8988T (cell line): Measurements from ENCODE around the gene OR6P1.

Experiments used
- DNase-seq: peaks from one replicate; pipeline ENCODE4 v3.0.0; 2011

The OR6P1 gene

DNA sequence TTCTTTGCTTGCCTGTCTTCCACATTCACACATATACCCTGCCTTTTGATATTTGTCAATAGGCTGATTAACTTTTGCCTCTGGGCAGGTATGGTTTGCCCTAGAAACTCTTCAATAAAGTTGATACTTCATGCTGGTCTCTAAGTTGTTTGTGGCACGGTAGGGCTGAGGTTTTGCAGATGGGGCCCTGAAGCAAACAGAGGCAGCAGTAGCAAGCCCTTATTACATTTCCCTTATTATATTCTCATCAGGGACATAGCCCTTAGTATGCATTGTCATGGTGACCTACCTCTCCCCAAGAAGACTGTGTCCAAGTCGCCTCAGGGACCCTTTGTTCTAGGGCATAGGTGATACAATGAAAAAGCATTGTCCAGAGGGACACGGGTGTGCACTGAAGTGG, at the start of gene OR6P1:
Gene OR6P1 (minus strand): TSS at position 101 of the 400 bp plus-strand sequence. CDS start 6,976 bp downstream, outside the sequence.
- no peak for DNase-seq

- DNase-seq: no peak
Observed at GRCh38 chr1:158613764-158614163, 43.4 kb upstream of the OR6P1 start.

- DNase-seq: no peak
Observed at GRCh38 chr1:158611916-158612315, 41.5 kb upstream of the OR6P1 start.

GRCh38 chr1:158607296-158607695, 36.9 kb upstream of the OR6P1 start:
- DNase-seq: no peak

GRCh38 chr1:158604968-158605367, 34.6 kb upstream of the OR6P1 start, which contains the start of gene OR10Z1:
Gene OR10Z1, plus strand, starts transcription at chr1:158605268. Its CDS starts 1,171 bp downstream, at chr1:158606439.
- no peak for DNase-seq

GRCh38 chr1:158600735-158601134, 30.4 kb upstream of the OR6P1 start:
- DNase-seq: no peak

DNA sequence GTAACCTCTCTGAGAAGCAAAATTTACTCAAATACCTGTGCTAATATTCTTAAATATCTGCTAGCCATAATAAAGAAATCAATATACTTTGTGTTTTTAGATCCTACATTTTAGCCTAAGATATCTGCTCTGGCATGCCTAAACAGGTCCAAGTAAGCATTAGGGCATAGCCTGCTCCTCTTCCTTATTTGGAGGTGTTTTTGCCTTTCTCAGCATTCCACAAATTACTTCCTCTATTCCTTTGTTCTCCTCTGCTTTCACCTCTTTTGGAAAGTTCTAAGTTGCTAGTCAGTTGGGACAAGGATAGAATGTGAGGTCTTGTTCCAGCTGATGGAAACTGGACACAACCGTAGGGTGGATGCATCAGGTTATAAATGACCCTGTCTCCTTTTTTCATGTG, 16.6 kb upstream of the OR6P1 start:
- DNase-seq: no peak

DNA sequence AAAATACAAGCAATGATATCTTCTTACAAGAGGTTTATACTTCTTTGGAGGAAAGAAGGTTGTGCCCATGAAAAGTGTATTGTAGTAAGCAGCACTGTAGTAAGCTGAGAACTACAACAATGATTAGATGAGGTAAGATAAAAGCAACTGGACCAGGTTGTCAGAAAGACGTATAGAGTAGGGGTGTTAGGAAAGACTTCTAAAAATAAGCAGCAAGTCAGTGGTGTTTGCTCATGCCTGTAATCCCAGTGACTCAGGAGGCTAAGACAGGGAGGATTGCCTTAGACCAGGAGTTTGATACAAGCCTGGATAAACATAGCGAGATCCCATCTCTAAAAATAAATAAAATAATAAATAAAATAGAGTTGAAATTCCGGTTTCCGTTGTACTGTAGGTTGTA, 13.6 kb upstream of the OR6P1 start:
- no peak for DNase-seq

- no peak for DNase-seq
Observed at GRCh38 chr1:158579733-158580132, 9.4 kb upstream of the OR6P1 start, which contains the start of gene OR10X1. Gene OR10X1, minus strand, starts transcription at chr1:158579899. Its CDS starts 0 bp downstream, at chr1:158579899.

DNA sequence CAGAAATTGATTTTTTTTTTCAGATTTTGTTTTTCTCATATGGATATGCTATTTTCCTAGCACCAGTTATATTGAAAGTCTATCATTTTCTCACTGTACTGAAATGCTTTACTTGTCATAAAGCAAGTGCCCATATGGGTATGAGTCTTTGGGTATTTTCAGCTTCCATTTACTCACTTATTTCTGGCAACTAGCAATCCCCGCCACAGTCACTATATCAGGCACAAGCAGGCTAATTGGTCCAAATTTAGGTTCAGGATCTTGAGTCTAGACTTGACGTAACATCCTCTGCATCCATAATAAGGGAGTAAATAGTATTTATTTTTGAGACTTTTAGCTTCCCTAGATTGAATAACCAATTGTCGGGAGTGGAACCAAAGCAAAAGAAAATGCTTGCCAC, 7.2 kb upstream of the OR6P1 start:
- DNase-seq: no peak

GRCh38 chr1:158572226-158572625, 1.8 kb upstream of the OR6P1 start:
- no peak for DNase-seq

DNA sequence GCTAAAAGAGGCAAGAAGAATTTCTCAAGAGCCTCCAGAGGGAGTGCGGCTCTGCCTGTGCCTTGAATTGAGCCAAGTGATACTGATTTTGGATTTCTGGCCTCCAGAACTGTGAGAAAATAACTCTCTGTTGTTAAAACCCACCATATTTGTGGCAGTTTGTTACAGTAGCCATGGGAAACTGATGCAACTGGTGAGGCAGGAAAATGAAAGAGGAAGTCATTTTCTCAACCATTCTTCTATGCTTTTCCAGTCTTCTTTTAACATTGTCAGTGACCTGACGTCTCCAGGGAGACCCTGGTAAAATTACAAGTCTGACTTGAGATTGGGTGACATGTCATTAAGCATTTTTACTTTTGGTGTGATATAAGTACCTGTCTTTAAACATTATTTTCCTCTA, 5.8 kb downstream of the OR6P1 start:
- DNase-seq: no peak

GRCh38 chr1:158563853-158564252, 6.5 kb downstream of the OR6P1 start:
- DNase-seq: no peak

DNA sequence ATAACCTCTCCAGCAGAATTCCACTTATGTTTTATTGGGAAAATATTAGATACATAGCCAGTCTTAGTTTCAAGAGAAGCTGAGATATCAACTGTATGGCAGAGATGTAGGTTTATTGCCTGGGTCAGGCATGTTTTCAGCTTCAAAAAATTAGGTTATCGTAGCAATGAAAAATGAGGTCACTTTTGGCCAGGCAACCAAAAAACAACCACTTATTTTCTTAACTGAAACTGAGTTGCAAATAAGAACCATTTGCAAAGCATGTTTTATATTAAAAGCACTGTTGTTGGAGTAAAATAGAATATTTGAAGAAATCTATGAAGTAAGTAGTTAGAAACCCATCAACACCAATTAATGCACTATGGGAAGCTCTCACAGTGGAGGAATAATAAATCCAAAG, 10.7 kb downstream of the OR6P1 start:
- DNase-seq: no peak

DNA sequence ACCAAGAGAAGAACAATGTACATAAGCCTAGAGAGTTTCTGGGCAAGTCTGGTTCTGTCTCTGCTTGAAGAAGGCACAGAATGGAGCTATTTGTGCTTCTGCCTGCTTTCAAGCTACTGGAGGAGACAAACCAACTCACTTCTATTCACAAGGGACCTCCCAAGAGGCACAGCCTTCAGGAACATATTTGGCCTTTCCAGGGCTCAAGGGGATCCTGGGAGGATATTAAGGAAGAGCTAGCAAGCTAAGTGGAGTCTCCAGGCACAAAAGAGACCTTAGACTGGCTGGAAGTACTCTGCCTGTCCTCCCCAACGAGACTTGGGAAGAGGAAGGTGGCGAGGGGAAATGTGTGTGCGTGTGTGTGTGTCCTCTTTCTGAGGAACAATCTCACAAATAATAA, 16.0 kb downstream of the OR6P1 start, which contains the start of gene OR6Y1:
Gene OR6Y1 (minus strand): TSS at position 54 of the 400 bp plus-strand sequence. CDS start 6,300 bp downstream, outside the sequence.
- no peak for DNase-seq

DNA sequence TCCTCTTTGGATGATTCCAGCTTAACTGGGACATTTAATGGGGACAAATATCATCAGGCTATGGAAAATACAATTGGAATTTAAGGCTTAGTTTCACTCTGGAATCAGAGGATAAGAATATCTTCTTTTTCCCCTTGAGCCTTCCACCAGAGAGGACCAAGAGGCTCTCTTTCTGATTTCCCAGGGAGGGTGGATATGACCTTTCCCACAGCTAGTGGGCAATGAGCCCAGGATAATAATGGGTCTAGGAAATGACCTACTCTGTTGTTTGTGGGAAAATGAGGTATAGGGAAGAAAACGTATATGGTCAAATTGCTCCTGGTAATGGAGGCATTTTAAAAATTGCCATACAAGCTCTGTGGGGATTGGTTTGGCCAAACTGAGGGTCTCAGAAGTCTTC, 18.1 kb downstream of the OR6P1 start:
- no peak for DNase-seq

GRCh38 chr1:158547533-158547932, 22.8 kb downstream of the OR6P1 start:
- DNase-seq: no peak

DNA sequence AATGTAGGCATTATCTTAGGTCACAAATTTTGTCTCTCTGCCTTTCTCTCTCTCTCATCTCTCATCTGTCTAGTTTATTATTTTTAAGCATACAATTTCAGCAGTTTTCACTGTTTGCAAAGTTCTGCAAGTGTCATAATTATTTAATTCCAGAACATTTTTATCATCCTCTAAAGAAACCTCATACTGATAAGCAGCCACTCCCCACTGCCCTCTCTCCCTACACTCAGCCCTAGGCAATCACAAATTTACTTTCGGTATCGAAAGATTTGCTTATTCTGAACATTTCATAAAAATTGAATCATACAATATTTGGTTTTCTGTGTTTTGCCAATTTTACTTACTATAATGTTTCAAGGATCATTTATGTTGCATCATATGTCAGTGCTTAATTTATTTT, 32.8 kb downstream of the OR6P1 start:
- DNase-seq: no peak

DNA sequence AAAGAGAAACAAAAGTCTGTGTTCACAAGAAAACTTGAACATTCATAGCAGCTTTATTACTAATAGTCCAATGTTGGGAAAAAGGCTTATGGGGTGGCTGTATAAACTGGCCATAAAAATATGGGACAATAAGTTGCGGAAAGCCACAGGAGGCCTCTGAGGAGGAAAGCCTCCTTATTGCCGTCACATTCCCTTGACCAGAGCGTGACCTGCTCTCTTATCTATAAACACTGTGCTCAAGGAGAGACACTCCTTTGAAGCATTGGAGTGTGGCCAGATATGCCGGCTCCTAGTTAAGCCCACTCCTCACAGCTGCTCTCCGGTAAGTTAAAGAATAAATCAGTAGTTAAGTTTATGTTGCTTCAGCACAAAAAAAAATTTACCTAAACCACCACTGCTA, 35.9 kb downstream of the OR6P1 start:
- DNase-seq: no peak

- DNase-seq: no peak
Observed at GRCh38 chr1:158527190-158527815, 43.1 kb downstream of the OR6P1 start.

GRCh38 chr1:158521666-158522058, 48.7 kb downstream of the OR6P1 start:
- DNase-seq: no peak

- no peak for DNase-seq
Observed at GRCh38 chr1:158520955-158521665, 49.3 kb downstream of the OR6P1 start.

DNA sequence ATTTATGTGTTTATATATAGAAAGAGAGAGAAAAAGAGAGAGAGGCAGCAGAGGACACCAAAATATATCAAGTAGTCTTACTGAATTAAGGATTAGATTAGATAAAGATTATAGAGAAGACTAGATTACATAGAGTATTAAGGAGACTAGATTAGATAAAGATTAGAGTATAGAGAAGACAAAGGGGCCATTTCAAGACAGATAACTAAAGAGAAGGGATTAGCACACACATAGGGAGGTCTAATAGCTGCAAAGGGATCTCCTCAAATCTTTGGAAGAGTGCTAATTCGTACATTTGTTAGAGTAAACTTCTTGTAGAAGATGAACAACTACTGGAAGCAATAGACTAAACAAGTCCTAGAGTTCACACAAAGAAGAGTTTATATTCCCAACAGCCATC, 50.4 kb downstream of the OR6P1 start:
- no peak for DNase-seq

DNA sequence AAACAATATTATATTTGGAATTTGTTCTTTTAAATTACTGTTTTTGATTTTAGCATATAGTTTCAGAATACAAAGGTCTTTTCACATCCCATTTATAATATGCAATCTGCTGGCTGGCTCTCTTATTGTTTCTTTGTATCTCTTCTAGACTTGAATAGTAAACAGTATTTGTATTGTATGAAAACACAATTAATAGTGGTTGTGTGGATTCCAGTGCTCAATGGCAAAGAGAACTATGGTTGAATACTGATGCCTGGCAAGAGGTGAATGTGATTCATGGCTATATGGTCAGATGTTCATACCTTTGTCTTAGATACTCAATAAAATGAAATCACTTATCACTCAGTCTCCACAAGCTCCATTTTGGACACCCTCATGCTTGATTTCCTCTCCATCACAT, 53.4 kb downstream of the OR6P1 start:
- DNase-seq: no peak
